ENCODE results near the gene CDH23.

DNA sequence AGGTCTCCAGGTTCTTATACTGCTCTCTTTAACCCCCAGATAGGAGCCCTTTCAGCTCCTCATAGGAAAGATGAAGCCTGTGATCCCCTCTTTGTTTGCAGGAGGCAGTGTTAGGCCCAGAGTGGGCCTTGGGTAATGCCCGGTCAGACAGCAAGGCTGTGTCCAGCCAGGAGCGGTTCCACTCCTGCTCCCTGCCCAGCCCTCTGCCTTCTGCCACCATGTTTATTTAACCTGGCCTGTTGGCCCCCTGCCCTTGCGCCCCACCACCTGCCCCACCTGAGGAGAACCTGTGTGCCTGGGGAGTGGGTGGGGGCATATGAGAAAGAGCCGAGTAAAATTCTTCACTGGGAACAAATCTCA is 24.3 kb downstream of the CDH23 start:
- TF ChIP-seq, protein P1, sequence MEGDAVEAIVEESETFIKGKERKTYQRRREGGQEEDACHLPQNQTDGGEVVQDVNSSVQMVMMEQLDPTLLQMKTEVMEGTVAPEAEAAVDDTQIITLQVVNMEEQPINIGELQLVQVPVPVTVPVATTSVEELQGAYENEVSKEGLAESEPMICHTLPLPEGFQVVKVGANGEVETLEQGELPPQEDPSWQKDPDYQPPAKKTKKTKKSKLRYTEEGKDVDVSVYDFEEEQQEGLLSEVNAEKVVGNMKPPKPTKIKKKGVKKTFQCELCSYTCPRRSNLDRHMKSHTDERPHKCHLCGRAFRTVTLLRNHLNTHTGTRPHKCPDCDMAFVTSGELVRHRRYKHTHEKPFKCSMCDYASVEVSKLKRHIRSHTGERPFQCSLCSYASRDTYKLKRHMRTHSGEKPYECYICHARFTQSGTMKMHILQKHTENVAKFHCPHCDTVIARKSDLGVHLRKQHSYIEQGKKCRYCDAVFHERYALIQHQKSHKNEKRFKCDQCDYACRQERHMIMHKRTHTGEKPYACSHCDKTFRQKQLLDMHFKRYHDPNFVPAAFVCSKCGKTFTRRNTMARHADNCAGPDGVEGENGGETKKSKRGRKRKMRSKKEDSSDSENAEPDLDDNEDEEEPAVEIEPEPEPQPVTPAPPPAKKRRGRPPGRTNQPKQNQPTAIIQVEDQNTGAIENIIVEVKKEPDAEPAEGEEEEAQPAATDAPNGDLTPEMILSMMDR (IDR thresholded peaks at IDR 0.05; ENCODE audit: low read depth, low read length, poor library complexity, severe bottlenecking) = no peak
- TF ChIP-seq EZH2phosphoT487 (IDR thresholded peaks at IDR 0.05; ENCODE audit: borderline replicate concordance, low read length) = no peak
